K562 (cell line): ENCODE results near the gene SLC2A4. TPM values are rescaled to one million over a fixed set of nuclear protein-coding genes. Genes with fewer than 3 reads are reported as not detected.
A peak's percentile ranks its signal among the peaks of the same experiment; 100 is the strongest.

Source experiments
- CCNT2 ChIP-seq: IDR thresholded peaks from 2 replicates; pipeline ENCODE4 v1.6.1; 2011; ENCODE audit warnings: borderline replicate concordance, low read depth, mild to moderate bottlenecking, moderate library complexity, mixed read lengths, low read length; ENCODE audit not compliant: insufficient read length; ENCODE audit errors: extremely low read depth
- CREB3 ChIP-seq: fragments of 450-650 bp; conservative IDR thresholded peaks from 2 replicates; pipeline ENCODE4 v1.6.1; 2016; ENCODE audit warnings: missing genetic modification characterization, low read depth, mild to moderate bottlenecking, missing compliant biosample characterization, moderate library complexity
- CXXC5 ChIP-seq: fragments of 250-450 bp; sonication (Bioruptor Pico); IDR thresholded peaks from 2 replicates; pipeline ENCODE4 v1.8.0; 2022; ENCODE audit warnings: inconsistent platforms, mild to moderate bottlenecking, moderate library complexity
- GTF3C2 ChIP-seq: IDR thresholded peaks from 3 replicates; pipeline ENCODE4 v1.6.1; 2011; ENCODE audit warnings: borderline replicate concordance, mild to moderate bottlenecking, moderate library complexity; ENCODE audit not compliant: insufficient read length; ENCODE audit errors: extremely low read depth
- HDAC3 ChIP-seq: fragments of 450-650 bp; IDR thresholded peaks from 2 replicates; pipeline ENCODE4 v1.6.1; 2018; ENCODE audit warnings: borderline replicate concordance, mild to moderate bottlenecking, moderate library complexity; ENCODE audit not compliant: partially characterized antibody
- HMBOX1 ChIP-seq: sonication (generic); IDR thresholded peaks from 2 replicates; pipeline ENCODE4 v1.6.1; 2016
- HMG20A ChIP-seq: fragments of 450-650 bp; formaldehyde crosslinking; conservative IDR thresholded peaks from 2 replicates; pipeline ENCODE4 v1.4.0; 2020; ENCODE audit warnings: mild to moderate bottlenecking, mixed read lengths
- KAT2B ChIP-seq: IDR thresholded peaks from one replicate; pipeline ENCODE4 v1.6.1; 2012; ENCODE audit warnings: low read depth, mild to moderate bottlenecking, control low read depth, inconsistent platforms, low read length, moderate library complexity
- RAD51 ChIP-seq: fragments of 450-650 bp; IDR thresholded peaks from 2 replicates; pipeline ENCODE4 v1.7.1; 2016; ENCODE audit warnings: low read depth, mild to moderate bottlenecking, borderline replicate concordance
- SFPQ ChIP-seq: fragments of 200-400 bp; formaldehyde crosslinking; IDR thresholded peaks from 2 replicates; pipeline ENCODE4 v1.6.1; 2017; ENCODE audit warnings: mild to moderate bottlenecking, low read depth, low read length, moderate library complexity
- TAF7 ChIP-seq: fragments of 450-650 bp; IDR thresholded peaks from 2 replicates; pipeline ENCODE4 v1.6.1; 2016; ENCODE audit warnings: missing genetic modification characterization, missing compliant biosample characterization
- TAF9B ChIP-seq: fragments of 450-650 bp; IDR thresholded peaks from 2 replicates; pipeline ENCODE4 v1.6.1; 2018; ENCODE audit warnings: mild to moderate bottlenecking; ENCODE audit not compliant: partially characterized antibody
- TOE1 ChIP-seq, 2 experiments: fragments of 450-650 bp in 1 of 2; sonication (generic) in 1 of 2; formaldehyde crosslinking in 1 of 2; IDR thresholded peaks; 2 replicates each; pipeline versions ENCODE4 v1.7.1 to v1.8.0; 2016 to 2022; ENCODE audit warnings: borderline replicate concordance in 2 of 2, mild to moderate bottlenecking in 2 of 2, antibody characterized with exemption in 1 of 2, inconsistent platforms in 1 of 2, low read depth in 1 of 2, missing genetic modification reagents in 1 of 2, moderate library complexity in 1 of 2
- WHSC1 ChIP-seq: IDR thresholded peaks from one replicate; pipeline ENCODE4 v1.6.1; 2012; ENCODE audit warnings: low read length, control low read depth, inconsistent platforms
- ZBTB49 ChIP-seq: sonication (generic); formaldehyde crosslinking; IDR thresholded peaks from 2 replicates; pipeline ENCODE4 v1.8.0; 2022; ENCODE audit warnings: missing genetic modification reagents, mild to moderate bottlenecking, borderline replicate concordance
- ZC3H4 ChIP-seq: sonication (generic); formaldehyde crosslinking; IDR thresholded peaks from 2 replicates; pipeline ENCODE4 v1.9.0; 2021; ENCODE audit warnings: missing genetic modification reagents, borderline replicate concordance
- ZNF551 ChIP-seq: fragments of 250-450 bp; sonication (Bioruptor Pico); IDR thresholded peaks from 2 replicates; pipeline ENCODE4 v1.5.0; 2021; ENCODE audit warnings: mild to moderate bottlenecking, moderate library complexity
- ZNF707 ChIP-seq: fragments of 250-450 bp; sonication (Bioruptor Pico); conservative IDR thresholded peaks from 2 replicates; pipeline ENCODE4 v1.8.0; 2022; ENCODE audit warnings: inconsistent platforms, mild to moderate bottlenecking, moderate library complexity
- polyA plus RNA-seq, 8 experiments: library from polyadenylated mRNA; depleted of rRNA in 4 of 8; stranded (reverse) in 5 of 8; unstranded in 3 of 8; fragments of >200 nt; fragmentation: Nextera tagmentation in 2 of 8; fragmentation: Illumina TruSeq in 1 of 8; extraction: Ambion mirVana in 2 of 8; extraction: Trizol in 1 of 8; gene quantifications; 2 replicates each; pipeline versions ENCODE4 v1.2.1 to v1.2.3, GENCODE V29; 2011 to 2014; ENCODE audit warnings: inconsistent platforms in 1 of 8, missing spikeins in 1 of 8
- total RNA-seq, 7 experiments: library from RNA; depleted of rRNA in 6 of 7; stranded (reverse); fragments of >200 nt in 6 of 7; fragmentation: Illumina TruSeq in 2 of 7; extraction: Trizol in 2 of 7; gene quantifications; 2 replicates each; pipeline versions ENCODE4 v1.2.1 to v1.2.3, GENCODE V29; 2011 to 2021; ENCODE audit warnings: low replicate concordance in 1 of 7

Gene SLC2A4
- total and polyA plus RNA-seq, 9 of the 15 experiments (the other 6 are each of a cell fraction or from before 2014, with no cell fraction given), result 0.74 to 3.5 (median 1.6) TPM

GRCh38 chr17:7232114-7232513 is 49.4 kb upstream of the SLC2A4 start (continued):
- TF ChIP-seq CCNT2 (no peak), RAD51 (no peak), TAF7 (tag) (no peak), HDAC3 (no peak), GTF3C2 (no peak), CXXC5 (no peak), TOE1 (IDR thresholded peaks at IDR 0.05; ENCODE audit: borderline replicate concordance) (no peak), TOE1 (CRISPR knock-in tag; IDR thresholded peaks at IDR 0.05; ENCODE audit: borderline replicate concordance, low read depth) (no peak), WHSC1 (no peak), ZNF551 (CRISPR knock-in tag) (no peak), ZBTB49 (CRISPR knock-in tag) (no peak), SFPQ (no peak), ZNF707 (CRISPR knock-in tag) (no peak), CREB3 (tag) (no peak), HMG20A (CRISPR knock-in tag) (no peak), ZC3H4 (CRISPR knock-in tag) (no peak), HMBOX1 (0 out of 2 replicates have a peak, but pooled peaks have one; percentile 37), KAT2B (no peak), TAF9B (no peak)
